Cardiac fibroblast (primary cell): ENCODE data around the gene KIF21A.

Experiments used
- DNase-seq, 2 donors: peaks; one replicate each; pipeline versions ENCODE4 v3.0.0 to v3.0.0-alpha.2; 2010; ENCODE audit warnings: low read depth in 2 of 2
- H3K4me3 ChIP-seq, 2 donors: replicated peaks in 1 of 2; 1 replicate in 1 of 2; 2 replicates in 1 of 2; pipeline ENCODE4 v1.5.1; 2011; ENCODE audit warnings: low read depth in 2 of 2, low read length in 2 of 2, mild to moderate bottlenecking in 2 of 2, moderate library complexity in 1 of 2
- CTCF ChIP-seq: IDR thresholded peaks from one replicate; pipeline ENCODE4 v1.5.1; 2011; ENCODE audit warnings: low read depth, mild to moderate bottlenecking, low read length, inconsistent platforms

KIF21A gene

GRCh38 chr12:39392154-39392925, 50.6 kb downstream of the KIF21A start:
- H3K4me3 ChIP-seq = no peak overlapping the region
- TF ChIP-seq CTCF = no peak
- DNase-seq = no peak

GRCh38 chr12:39390752-39391151, 52.2 kb downstream of the KIF21A start:
- DNase-seq = no peak
- H3K4me3 ChIP-seq = no peak overlapping the region
- TF ChIP-seq CTCF = no peak

GRCh38 chr12:39389399-39390150, 53.3 kb downstream of the KIF21A start:
- TF ChIP-seq CTCF = no peak
- H3K4me3 ChIP-seq = no peak overlapping the region
- DNase-seq = no peak

GRCh38 chr12:39386335-39386734, 56.6 kb downstream of the KIF21A start:
- DNase-seq = no peak
- no peak for TF ChIP-seq CTCF
- no peak overlapping the region for H3K4me3 ChIP-seq

- DNase-seq = no peak
- no peak for TF ChIP-seq CTCF
- no peak overlapping the region for H3K4me3 ChIP-seq
Observed at GRCh38 chr12:39383114-39383513, 59.8 kb downstream of the KIF21A start.

- DNase-seq = no peak
- TF ChIP-seq CTCF = no peak
- H3K4me3 ChIP-seq = no peak overlapping the region
Observed at GRCh38 chr12:39380090-39380489, 62.8 kb downstream of the KIF21A start.
